ENCODE data around the gene LAMB4.

GRCh38 chr7:108120196-108120595, 10.0 kb downstream of the LAMB4 start:
- TF ChIP-seq CTCF (IDR thresholded peaks at IDR 0.05) (no peak), POLR2AphosphoS5 (IDR thresholded peaks at IDR 0.05) (no peak), EP300 (IDR thresholded peaks at IDR 0.05) (no peak), POLR2A (IDR thresholded peaks at IDR 0.05; ENCODE audit: low read depth) (no peak)

All from esophagus muscularis mucosa (tissue), 4 donors.